ENCODE data around the gene NUDT16L1.

DNA sequence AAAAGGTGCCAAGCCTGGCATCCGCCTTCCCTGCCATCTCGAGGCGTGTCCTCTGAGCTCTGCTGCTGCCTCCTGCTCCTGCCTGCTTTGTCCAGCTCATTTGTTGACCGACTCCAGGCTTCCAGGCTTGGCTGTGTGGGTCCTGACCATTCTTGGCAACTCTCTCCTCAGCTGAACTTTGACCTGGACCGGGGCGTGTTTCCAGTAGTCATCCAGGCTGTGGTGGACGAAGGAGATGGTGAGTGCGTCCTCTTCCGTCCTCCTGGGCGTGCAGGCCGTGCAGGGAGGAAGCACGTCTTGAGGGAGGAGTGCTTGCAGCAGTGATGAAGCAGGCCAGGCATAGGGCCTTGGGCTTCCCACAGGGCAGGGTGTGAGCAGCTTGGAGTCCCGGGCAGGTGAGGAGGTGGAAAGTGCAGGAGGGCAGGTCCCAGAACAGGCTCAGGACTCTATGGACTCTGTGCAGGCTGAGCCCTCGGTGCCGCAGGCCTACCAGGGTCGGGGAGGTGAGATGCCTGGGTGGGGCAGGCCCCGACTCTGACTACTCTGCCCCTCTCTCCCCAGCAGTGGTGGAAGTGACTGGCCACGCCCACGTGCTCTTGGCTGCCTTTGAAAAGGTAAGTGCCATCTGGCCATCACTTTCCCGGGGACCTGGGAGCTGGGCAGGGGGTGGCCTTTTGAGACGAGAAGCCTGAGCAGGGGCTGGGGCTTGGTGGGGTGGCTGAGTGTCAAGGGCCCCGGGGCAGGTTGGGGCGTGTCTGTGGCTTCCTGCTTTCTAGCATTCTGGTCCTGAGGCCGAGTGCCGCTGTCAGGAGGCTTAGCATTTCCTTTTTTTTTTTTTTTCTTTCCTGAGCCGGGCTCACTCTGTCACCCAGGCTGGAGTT, 28.6 kb upstream of the NUDT16L1 start:
- TF ChIP-seq, protein P1, sequence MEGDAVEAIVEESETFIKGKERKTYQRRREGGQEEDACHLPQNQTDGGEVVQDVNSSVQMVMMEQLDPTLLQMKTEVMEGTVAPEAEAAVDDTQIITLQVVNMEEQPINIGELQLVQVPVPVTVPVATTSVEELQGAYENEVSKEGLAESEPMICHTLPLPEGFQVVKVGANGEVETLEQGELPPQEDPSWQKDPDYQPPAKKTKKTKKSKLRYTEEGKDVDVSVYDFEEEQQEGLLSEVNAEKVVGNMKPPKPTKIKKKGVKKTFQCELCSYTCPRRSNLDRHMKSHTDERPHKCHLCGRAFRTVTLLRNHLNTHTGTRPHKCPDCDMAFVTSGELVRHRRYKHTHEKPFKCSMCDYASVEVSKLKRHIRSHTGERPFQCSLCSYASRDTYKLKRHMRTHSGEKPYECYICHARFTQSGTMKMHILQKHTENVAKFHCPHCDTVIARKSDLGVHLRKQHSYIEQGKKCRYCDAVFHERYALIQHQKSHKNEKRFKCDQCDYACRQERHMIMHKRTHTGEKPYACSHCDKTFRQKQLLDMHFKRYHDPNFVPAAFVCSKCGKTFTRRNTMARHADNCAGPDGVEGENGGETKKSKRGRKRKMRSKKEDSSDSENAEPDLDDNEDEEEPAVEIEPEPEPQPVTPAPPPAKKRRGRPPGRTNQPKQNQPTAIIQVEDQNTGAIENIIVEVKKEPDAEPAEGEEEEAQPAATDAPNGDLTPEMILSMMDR (conservative IDR thresholded peaks at IDR 0.05; ENCODE audit: low read depth, low read length): no peak
- no peak for TF ChIP-seq EZH2 (IDR thresholded peaks at IDR 0.05; ENCODE audit: borderline replicate concordance, low read depth, low read length, poor library complexity, severe bottlenecking)
